Medulla oblongata (tissue), 1 donor: ENCODE measurements around the gene UGCG.
A peak's percentile ranks its signal among the peaks of the same experiment; 100 is the strongest.
"Not testable (repeated sequence)": the region's sequence is repeated elsewhere in the genome, so short reads cannot be mapped to it uniquely, and the experiment has no call there.

Experiments used
- DNase-seq: peaks from one replicate; pipeline ENCODE4 v3.0.0-alpha.2; 2015; ENCODE audit errors: extremely low spot score

The UGCG gene

GRCh38 chr9:111895996-111896941 is at the start of gene UGCG:
Gene UGCG, plus strand, starts transcription at chr9:111896814. Its CDS starts 402 bp downstream, at chr9:111897216.
- DNase-seq: peak; percentile 93

DNA sequence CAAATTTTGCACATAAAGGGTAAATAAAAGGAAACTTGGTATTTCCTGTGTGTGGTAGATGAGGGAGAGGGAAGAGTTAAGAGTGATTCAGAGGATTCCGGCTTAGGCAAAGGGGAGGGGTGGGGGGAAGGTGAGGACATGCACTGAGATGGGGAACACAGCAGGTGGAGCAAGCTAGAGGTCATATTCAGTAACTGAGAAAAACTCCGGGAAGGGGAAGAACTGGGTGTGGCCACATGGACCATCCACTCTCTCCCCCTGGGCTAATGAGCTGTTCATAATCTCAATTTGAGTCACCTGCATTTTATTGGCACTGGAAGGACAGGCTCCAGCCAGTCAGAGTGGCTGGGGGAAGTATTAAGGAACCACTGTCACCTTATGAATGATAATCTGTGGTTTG is 45.1 kb upstream of the UGCG start:
- DNase-seq: no peak

GRCh38 chr9:111852291-111852690 is 44.3 kb upstream of the UGCG start:
- DNase-seq: no peak

DNA sequence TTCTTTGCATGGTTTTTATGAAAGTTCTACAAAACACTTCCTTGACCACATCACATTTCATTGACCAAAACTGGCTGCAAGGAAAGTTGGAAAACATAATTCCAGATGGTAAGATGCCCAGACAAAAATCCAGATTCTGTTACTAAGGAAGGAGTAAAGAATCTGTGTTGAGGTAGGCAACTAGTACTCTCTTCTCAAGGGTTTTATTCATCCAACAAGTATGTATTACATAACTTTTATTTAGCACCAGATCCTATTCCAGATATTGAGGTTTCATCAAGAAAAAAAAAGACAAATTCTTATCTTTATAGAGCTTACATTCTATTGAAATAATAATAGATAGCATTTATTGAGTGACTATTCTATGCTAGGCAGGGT is 43.2 kb upstream of the UGCG start:
- DNase-seq: no peak

DNA sequence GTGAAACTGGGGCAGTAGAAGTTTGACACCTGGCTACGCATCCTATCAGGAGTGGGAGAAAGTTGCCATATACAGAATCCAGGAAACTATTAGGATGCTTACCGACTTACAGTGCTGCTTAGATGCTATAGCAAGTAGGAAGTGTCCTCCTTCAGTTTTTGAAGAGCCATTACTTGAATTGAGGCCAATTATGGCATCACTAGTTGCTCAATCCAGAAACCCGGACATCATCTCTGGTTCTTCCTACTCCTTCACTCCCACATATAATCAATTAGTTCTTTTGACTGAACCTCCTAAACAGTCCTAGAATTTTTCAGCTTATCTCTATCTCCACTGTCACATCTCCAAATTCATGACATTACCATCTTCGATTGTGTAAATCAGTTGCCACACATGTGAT is 41.8 kb upstream of the UGCG start:
- DNase-seq: no peak

GRCh38 chr9:111857555-111858211 is 38.9 kb upstream of the UGCG start:
- no peak for DNase-seq

GRCh38 chr9:111860443-111860842 is 36.2 kb upstream of the UGCG start:
- DNase-seq: no peak

DNA sequence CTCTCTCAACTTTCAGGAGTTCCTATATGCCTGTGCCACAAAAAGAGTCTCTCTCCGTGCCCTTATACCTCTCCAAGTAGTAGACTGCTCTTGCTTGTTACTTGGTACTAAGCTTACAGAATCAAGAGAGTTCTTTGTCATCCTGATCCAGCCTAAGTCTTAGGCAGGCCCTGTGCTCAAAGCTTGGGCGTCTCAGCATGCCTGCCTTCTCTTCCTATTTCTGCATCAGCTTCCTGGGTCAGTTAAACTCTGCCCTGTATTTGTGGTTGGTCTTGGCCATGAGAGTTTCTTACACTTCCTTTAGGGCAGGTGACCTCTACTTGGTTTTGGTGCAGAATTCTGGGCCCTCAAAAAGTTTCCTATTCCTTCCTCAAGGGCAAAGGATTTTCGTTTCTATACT is 33.0 kb upstream of the UGCG start:
- no peak for DNase-seq

- DNase-seq: no peak
Measured at GRCh38 chr9:111866976-111867375, 29.6 kb upstream of the UGCG start.

- no peak for DNase-seq
Measured at GRCh38 chr9:111868475-111868874, 28.1 kb upstream of the UGCG start.

DNA sequence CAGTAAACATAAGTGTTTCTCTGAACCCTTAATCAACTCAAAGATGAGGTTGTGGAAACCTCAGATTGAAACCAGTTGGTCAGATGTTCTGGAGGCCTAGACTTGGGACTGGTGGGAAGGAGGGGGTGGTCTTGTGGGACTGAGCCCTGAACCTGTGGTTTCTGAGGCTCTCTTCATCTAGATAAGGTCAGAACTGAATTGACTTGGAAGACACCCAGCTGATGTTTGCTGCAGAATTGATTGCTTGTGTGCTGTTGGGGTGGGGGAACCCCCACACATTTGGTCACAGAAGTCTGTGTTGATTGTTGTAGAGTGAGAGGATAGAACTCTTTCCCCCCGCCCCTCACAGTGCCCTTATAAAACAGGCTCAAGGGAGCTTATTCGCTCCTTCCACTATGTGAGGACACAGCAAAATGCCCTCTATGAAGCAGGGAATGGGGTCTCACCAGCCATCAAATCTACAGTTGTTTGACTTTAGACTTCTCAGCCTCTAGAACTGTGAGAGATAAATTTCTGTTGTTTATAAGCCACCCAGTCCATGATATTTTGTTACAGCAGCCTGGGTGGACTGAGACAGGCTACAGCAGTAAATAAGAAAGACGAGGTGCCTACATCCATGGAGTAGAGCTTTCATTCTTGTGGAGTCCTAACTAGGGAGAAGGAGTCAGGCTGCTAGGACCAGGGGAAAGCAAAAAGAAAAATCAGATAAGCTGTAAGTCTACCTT is 25.7 kb upstream of the UGCG start:
- no peak for DNase-seq

DNA sequence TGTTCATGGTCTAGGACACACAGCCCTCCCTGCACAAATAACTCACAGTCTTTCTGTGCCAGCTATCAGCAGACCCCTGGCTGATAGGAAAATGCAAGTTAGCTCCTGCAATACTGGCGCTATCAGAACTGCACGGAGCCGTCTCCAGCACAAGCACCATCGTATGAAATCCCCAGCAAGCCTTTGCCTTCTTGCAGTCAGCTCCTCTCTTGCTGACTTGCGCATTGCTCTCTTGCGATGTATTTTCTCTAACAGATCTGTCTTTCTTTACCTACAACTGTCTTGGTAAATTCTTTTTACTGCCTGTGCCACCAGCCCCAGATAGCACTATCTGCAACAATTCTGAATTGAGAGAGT is 25.1 kb upstream of the UGCG start:
- no peak for DNase-seq

GRCh38 chr9:111872886-111873285 is 23.7 kb upstream of the UGCG start:
- no peak for DNase-seq

GRCh38 chr9:111873901-111874300 is 22.7 kb upstream of the UGCG start:
- no peak for DNase-seq

- no peak for DNase-seq
Measured at GRCh38 chr9:111874500-111874899, 22.1 kb upstream of the UGCG start.

- not testable (repeated sequence) for DNase-seq
Measured at GRCh38 chr9:111875291-111875690, 21.3 kb upstream of the UGCG start.

DNA sequence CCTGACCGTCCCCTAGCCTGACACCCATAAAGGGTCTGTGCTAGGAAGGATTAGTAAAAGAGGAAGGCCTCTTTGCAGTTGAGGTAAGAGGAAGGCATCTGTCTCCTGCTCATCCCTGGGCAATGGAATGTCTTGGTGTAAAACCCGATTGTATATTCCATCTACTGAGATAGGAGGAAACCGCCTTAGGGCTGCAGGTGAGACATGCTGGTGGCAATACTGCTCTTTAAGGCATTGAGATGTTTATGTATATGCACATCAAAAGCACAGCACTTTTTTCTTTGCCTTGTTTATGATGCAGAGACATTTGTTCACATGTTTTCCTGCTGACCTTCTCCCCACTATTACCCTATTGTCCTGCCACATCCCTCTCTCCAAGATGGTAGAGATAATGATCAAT is 20.9 kb upstream of the UGCG start:
- not testable (repeated sequence) for DNase-seq

GRCh38 chr9:111876179-111876578 is 20.4 kb upstream of the UGCG start:
- DNase-seq: no peak

DNA sequence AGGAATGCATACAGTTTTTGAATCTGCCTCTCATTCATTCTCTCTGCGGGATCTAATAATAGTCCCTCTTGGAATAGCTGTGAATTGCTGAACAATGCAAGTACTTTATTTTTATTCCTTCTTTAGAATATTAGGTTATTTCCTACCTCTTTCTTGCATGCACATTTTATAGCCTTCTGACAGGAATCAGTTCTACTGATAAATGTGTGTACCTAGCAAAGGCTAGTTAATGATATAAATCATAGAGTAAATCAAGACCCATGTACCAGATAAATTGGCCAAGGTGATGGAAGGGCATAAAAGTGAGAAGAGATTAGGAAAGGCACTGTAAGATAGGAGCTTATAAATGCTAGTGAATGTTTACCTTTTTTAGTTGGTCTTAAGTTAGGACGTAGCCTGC is 19.2 kb upstream of the UGCG start:
- DNase-seq: no peak

- DNase-seq: no peak
Measured at GRCh38 chr9:111878946-111879345, 17.7 kb upstream of the UGCG start.

DNA sequence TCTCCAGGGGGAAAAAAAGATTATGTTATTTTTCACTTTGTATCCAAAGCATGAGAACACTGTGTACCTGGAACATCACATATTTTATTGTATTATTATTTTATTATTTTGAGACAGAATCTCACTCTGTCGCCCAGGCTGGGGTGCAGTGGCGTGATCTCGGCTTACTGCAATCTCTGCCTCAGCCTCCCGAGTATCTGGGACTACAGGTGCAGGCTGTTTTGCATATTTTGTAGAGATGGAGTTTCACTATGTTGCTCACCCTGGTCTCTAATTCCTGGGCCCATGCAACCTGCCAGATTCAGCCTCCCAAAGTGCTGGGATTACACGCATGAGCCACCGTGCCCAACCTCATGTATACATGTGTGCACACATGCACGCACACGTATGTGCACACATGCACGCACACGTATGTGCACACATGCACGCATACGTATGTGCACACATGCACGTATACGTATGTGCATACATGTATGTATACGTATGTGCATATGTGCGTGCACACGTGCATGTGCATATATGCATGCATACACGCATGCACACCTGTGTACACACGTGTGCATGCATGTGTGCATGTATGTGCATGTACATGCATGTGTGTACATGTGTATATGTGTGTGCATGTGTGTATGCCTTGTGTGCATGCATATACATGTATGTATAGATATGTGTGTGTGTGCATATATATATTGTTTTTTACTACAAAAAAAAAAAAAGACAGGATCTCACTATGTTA is 9.5 kb upstream of the UGCG start:
- no peak for DNase-seq

DNA sequence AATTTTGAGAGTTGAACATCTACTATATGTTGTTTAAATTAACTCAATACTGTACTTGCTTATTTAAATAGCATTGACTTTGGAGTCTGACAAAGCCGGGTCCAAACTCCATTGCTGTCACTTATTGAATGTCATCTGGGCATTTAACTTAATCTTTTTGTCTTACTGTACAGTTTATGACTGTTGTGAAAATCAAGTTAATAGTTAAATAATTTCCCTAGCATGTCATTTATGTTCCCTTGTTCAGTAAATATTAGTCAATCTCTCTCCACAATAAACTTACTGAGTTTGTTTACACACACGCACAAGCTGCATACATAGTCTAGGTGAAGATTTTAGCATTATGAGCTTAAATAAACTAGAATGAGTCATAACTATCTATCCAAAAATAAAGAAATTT is 6.3 kb upstream of the UGCG start:
- no peak for DNase-seq
